ENCODE measurements around the gene PSG7.
"Not testable (repeated sequence)": the region's sequence is repeated elsewhere in the genome, so short reads cannot be mapped to it uniquely, and the experiment has no call there.

Gene PSG7

GRCh38 chr19:42937107-42937506, at the start of gene PSG7:
TSS of gene PSG7 (minus strand) at chr19:42937207. CDS start at chr19:42937076, 131 bp downstream.
- not testable (repeated sequence) for DNase-seq (ENCODE audit: low read depth in 2 of 2)

- no peak for DNase-seq (ENCODE audit: low read depth in 2 of 2)
Measured at GRCh38 chr19:42985588-42985987, 48.6 kb upstream of the PSG7 start.

- DNase-seq (ENCODE audit: low read depth in 2 of 2): not testable (repeated sequence)
Measured at GRCh38 chr19:42982111-42982510, 45.1 kb upstream of the PSG7 start.

- DNase-seq (ENCODE audit: low read depth in 2 of 2): not testable (repeated sequence)
Measured at GRCh38 chr19:42971451-42971850, 34.4 kb upstream of the PSG7 start.

GRCh38 chr19:42965176-42965575, 28.2 kb upstream of the PSG7 start:
- peak; percentile 6 to 7 for DNase-seq (ENCODE audit: low read depth in 2 of 2)

GRCh38 chr19:42961119-42961518, 24.1 kb upstream of the PSG7 start:
- no peak for DNase-seq (ENCODE audit: low read depth in 2 of 2)

- not testable (repeated sequence) for DNase-seq (ENCODE audit: low read depth in 2 of 2)
Measured at GRCh38 chr19:42952126-42952525, 15.1 kb upstream of the PSG7 start.

- not testable (repeated sequence) for DNase-seq (ENCODE audit: low read depth in 2 of 2)
Measured at GRCh38 chr19:42951476-42951875, 14.5 kb upstream of the PSG7 start.

GRCh38 chr19:42942187-42942789, 5.3 kb upstream of the PSG7 start:
- DNase-seq (ENCODE audit: low read depth in 2 of 2): no peak

GRCh38 chr19:42934726-42935125, 2.3 kb downstream of the PSG7 start:
- not testable (repeated sequence) for DNase-seq (ENCODE audit: low read depth in 2 of 2)

GRCh38 chr19:42934183-42934582, 2.8 kb downstream of the PSG7 start:
- not testable (repeated sequence) for DNase-seq (ENCODE audit: low read depth in 2 of 2)

- not testable (repeated sequence) for DNase-seq (ENCODE audit: low read depth in 2 of 2)
Measured at GRCh38 chr19:42933412-42933811, 3.6 kb downstream of the PSG7 start.

GRCh38 chr19:42932485-42933101, 4.4 kb downstream of the PSG7 start:
- peak; percentile 67 to 71 for DNase-seq (ENCODE audit: low read depth in 2 of 2)

GRCh38 chr19:42930214-42930613, 6.8 kb downstream of the PSG7 start:
- not testable (repeated sequence) for DNase-seq (ENCODE audit: low read depth in 2 of 2)

GRCh38 chr19:42928896-42929295, 8.1 kb downstream of the PSG7 start:
- DNase-seq (ENCODE audit: low read depth in 2 of 2): no peak

- DNase-seq (ENCODE audit: low read depth in 2 of 2): no peak
Measured at GRCh38 chr19:42926781-42927180, 10.2 kb downstream of the PSG7 start.

GRCh38 chr19:42923106-42923505, 13.9 kb downstream of the PSG7 start:
- DNase-seq (ENCODE audit: low read depth in 2 of 2): peak; percentile 11 to 13

- not testable (repeated sequence) for DNase-seq (ENCODE audit: low read depth in 2 of 2)
Measured at GRCh38 chr19:42920971-42921370, 16.0 kb downstream of the PSG7 start.

GRCh38 chr19:42919757-42920079, 17.3 kb downstream of the PSG7 start:
- no peak for DNase-seq (ENCODE audit: low read depth in 2 of 2)

GRCh38 chr19:42919070-42919756, 17.8 kb downstream of the PSG7 start:
- DNase-seq (ENCODE audit: low read depth in 2 of 2): not testable (repeated sequence)

GRCh38 chr19:42918377-42919069, 18.5 kb downstream of the PSG7 start:
- DNase-seq (ENCODE audit: low read depth in 2 of 2): not testable (repeated sequence)

- not testable (repeated sequence) for DNase-seq (ENCODE audit: low read depth in 2 of 2)
Measured at GRCh38 chr19:42917634-42918033, 19.4 kb downstream of the PSG7 start, which contains the start of gene PSG6. TSS of gene PSG6 (minus strand) at chr19:42917894. CDS start at chr19:42917792, 102 bp downstream.

All from fibroblast of skin of left quadriceps (primary cell).